Muscle layer of duodenum (tissue), 2 donors: ENCODE results near the gene ARID1B.

Experiments used
- H3K27ac ChIP-seq: one replicate; pipeline ENCODE4 v1.7.0; 2013; ENCODE audit warnings: mild to moderate bottlenecking, low read length
- H3K27me3 ChIP-seq: one replicate; pipeline ENCODE4 v1.7.0; 2013; ENCODE audit warnings: low read depth, mild to moderate bottlenecking, control low read depth, low read length
- H3K36me3 ChIP-seq, 2 donors: one replicate each; pipeline ENCODE4 v1.7.0; 2013; ENCODE audit warnings: low read length in 2 of 2, control low read depth in 1 of 2, mild to moderate bottlenecking in 1 of 2; ENCODE audit not compliant: insufficient read depth in 2 of 2, control insufficient read depth in 1 of 2
- H3K4me1 ChIP-seq, 2 donors: one replicate each; pipeline ENCODE4 v1.7.0; 2013; ENCODE audit warnings: low read length in 2 of 2, mild to moderate bottlenecking in 2 of 2, control low read depth in 1 of 2, moderate library complexity in 1 of 2; ENCODE audit not compliant: insufficient read depth in 2 of 2, control insufficient read depth in 1 of 2
- H3K4me3 ChIP-seq, 2 donors: one replicate each; pipeline ENCODE4 v1.7.0; 2013; ENCODE audit warnings: low read length in 2 of 2, low read depth in 1 of 2, mild to moderate bottlenecking in 1 of 2
- H3K9me3 ChIP-seq, 2 donors: one replicate each; pipeline ENCODE4 v1.7.0; 2013; ENCODE audit warnings: low read length in 2 of 2, control low read depth in 1 of 2, mild to moderate bottlenecking in 1 of 2; ENCODE audit not compliant: control insufficient read depth in 1 of 2
- donor health status: healthy.

The ARID1B gene

GRCh38 chr6:157253699-157254098, 476.5 kb downstream of the ARID1B start:
- H3K36me3 ChIP-seq: no peaks in the 10 kb centered on the region
- H3K27ac ChIP-seq: no peak overlapping the region
- H3K27me3 ChIP-seq: no peaks in the 10 kb centered on the region
- H3K4me3 ChIP-seq: no peak overlapping the region
- no peaks in the 10 kb centered on the region for H3K4me1 ChIP-seq
- peaks cover 0 to under 1% of the 10 kb centered on the region in 2 donors for H3K9me3 ChIP-seq

GRCh38 chr6:157254538-157254937, 477.4 kb downstream of the ARID1B start:
- H3K27me3 ChIP-seq: no peaks in the 10 kb centered on the region
- H3K4me1 ChIP-seq: no peaks in the 10 kb centered on the region
- H3K36me3 ChIP-seq: no peaks in the 10 kb centered on the region
- H3K9me3 ChIP-seq: no peaks in the 10 kb centered on the region
- H3K4me3 ChIP-seq: no peak overlapping the region
- no peak overlapping the region for H3K27ac ChIP-seq

GRCh38 chr6:157255079-157255478, 477.9 kb downstream of the ARID1B start:
- Histone ChIP-seq H3K9me3 (no peaks in the 10 kb centered on the region), H3K4me3 (no peak overlapping the region), H3K4me1 (no peaks in the 10 kb centered on the region), H3K36me3 (no peaks in the 10 kb centered on the region), H3K27me3 (no peaks in the 10 kb centered on the region), H3K27ac (no peak overlapping the region)

- Histone ChIP-seq H3K36me3 (no peaks in the 10 kb centered on the region), H3K9me3 (no peaks in the 10 kb centered on the region), H3K27me3 (no peaks in the 10 kb centered on the region), H3K4me1 (no peaks in the 10 kb centered on the region), H3K27ac (no peak overlapping the region), H3K4me3 (no peak overlapping the region)
Measured at GRCh38 chr6:157258878-157259277, 481.7 kb downstream of the ARID1B start.

GRCh38 chr6:157259443-157259842, 482.3 kb downstream of the ARID1B start:
- no peaks in the 10 kb centered on the region for H3K27me3 ChIP-seq
- H3K9me3 ChIP-seq: no peaks in the 10 kb centered on the region
- H3K36me3 ChIP-seq: no peaks in the 10 kb centered on the region
- H3K4me1 ChIP-seq: no peaks in the 10 kb centered on the region
- H3K27ac ChIP-seq: no peak overlapping the region
- no peak overlapping the region for H3K4me3 ChIP-seq
